Skeletal muscle satellite cell (primary cell): ENCODE data around the gene LIPC.
A peak's percentile ranks its signal among the peaks of the same experiment; 100 is the strongest.

Experiments used
- H3K27me3 ChIP-seq: 2 replicates; pipeline ENCODE4 v1.7.0; 2013; ENCODE audit warnings: low read length; ENCODE audit not compliant: control insufficient read depth, insufficient read depth
- H3K36me3 ChIP-seq: 2 replicates; pipeline ENCODE4 v1.7.0; 2013; ENCODE audit warnings: mild to moderate bottlenecking, control low read depth, low read length; ENCODE audit not compliant: insufficient read depth
- H3K4me1 ChIP-seq: 2 replicates; pipeline ENCODE4 v1.7.0; 2013; ENCODE audit warnings: low read length; ENCODE audit not compliant: control insufficient read depth, insufficient read depth
- H3K4me2 ChIP-seq: 2 replicates; pipeline ENCODE4 v1.7.0; 2013; ENCODE audit warnings: mild to moderate bottlenecking, low read length
- H3K4me3 ChIP-seq: 2 replicates; pipeline ENCODE4 v1.7.0; 2013; ENCODE audit warnings: low read length
- H3K9ac ChIP-seq: 2 replicates; pipeline ENCODE4 v1.7.0; 2013; ENCODE audit warnings: mild to moderate bottlenecking, low read depth, low read length, moderate library complexity
- H3K9me3 ChIP-seq: replicated peaks from 2 replicates; pipeline ENCODE4 v1.7.0; 2013; ENCODE audit warnings: mild to moderate bottlenecking, control low read depth, low read length

LIPC gene

GRCh38 chr15:58547628-58548307, 116.0 kb downstream of the LIPC start:
- Histone ChIP-seq H3K9me3 (no peaks in the 10 kb centered on the region), H3K36me3 (no peaks in the 10 kb centered on the region), H3K27me3 (no peaks in the 10 kb centered on the region), H3K4me2 (peak overlapping the region; percentile 2), H3K9ac (no peak overlapping the region), H3K4me3 (no peak overlapping the region), H3K4me1 (peaks cover 52% of the 10 kb centered on the region)

GRCh38 chr15:58548308-58549012, 116.7 kb downstream of the LIPC start:
- H3K27me3 ChIP-seq = no peaks in the 10 kb centered on the region
- no peak overlapping the region for H3K9ac ChIP-seq
- H3K4me2 ChIP-seq = no peak overlapping the region
- peaks cover 52% of the 10 kb centered on the region for H3K4me1 ChIP-seq
- H3K36me3 ChIP-seq = no peaks in the 10 kb centered on the region
- no peak overlapping the region for H3K4me3 ChIP-seq
- no peaks in the 10 kb centered on the region for H3K9me3 ChIP-seq

GRCh38 chr15:58549013-58549784, 117.4 kb downstream of the LIPC start:
- H3K36me3 ChIP-seq = no peaks in the 10 kb centered on the region
- H3K4me3 ChIP-seq = no peak overlapping the region
- no peak overlapping the region for H3K4me2 ChIP-seq
- H3K27me3 ChIP-seq = no peaks in the 10 kb centered on the region
- H3K9me3 ChIP-seq = no peaks in the 10 kb centered on the region
- no peak overlapping the region for H3K9ac ChIP-seq
- peaks cover 52% of the 10 kb centered on the region for H3K4me1 ChIP-seq

- Histone ChIP-seq H3K4me1 (peaks cover 52% of the 10 kb centered on the region), H3K27me3 (peaks cover under 1% of the 10 kb centered on the region), H3K9ac (no peak overlapping the region), H3K4me3 (no peak overlapping the region), H3K36me3 (no peaks in the 10 kb centered on the region), H3K9me3 (no peaks in the 10 kb centered on the region), H3K4me2 (no peak overlapping the region)
Observed at GRCh38 chr15:58549785-58550074, 117.9 kb downstream of the LIPC start.

GRCh38 chr15:58551084-58551763, 119.4 kb downstream of the LIPC start:
- Histone ChIP-seq H3K4me1 (peaks cover 48% of the 10 kb centered on the region), H3K4me2 (peak overlapping the region; percentile 82), H3K27me3 (peaks cover 15% of the 10 kb centered on the region), H3K9ac (peak overlapping the region; percentile 77), H3K4me3 (no peak overlapping the region), H3K36me3 (no peaks in the 10 kb centered on the region), H3K9me3 (no peaks in the 10 kb centered on the region)

- H3K27me3 ChIP-seq = peaks cover 15% of the 10 kb centered on the region
- H3K4me2 ChIP-seq = peak overlapping the region; percentile 82
- peak overlapping the region; percentile 54 for H3K4me3 ChIP-seq
- no peaks in the 10 kb centered on the region for H3K9me3 ChIP-seq
- H3K4me1 ChIP-seq = peaks cover 41% of the 10 kb centered on the region
- no peaks in the 10 kb centered on the region for H3K36me3 ChIP-seq
- peak overlapping the region; percentile 77 for H3K9ac ChIP-seq
Observed at GRCh38 chr15:58551764-58552504, 120.1 kb downstream of the LIPC start.

- Histone ChIP-seq H3K4me2 (peak overlapping the region; percentile 82), H3K27me3 (peaks cover 15% of the 10 kb centered on the region), H3K4me3 (no peak overlapping the region), H3K9me3 (no peaks in the 10 kb centered on the region), H3K36me3 (no peaks in the 10 kb centered on the region), H3K4me1 (peaks cover 34% of the 10 kb centered on the region), H3K9ac (peak overlapping the region; percentile 77)
Observed at GRCh38 chr15:58552505-58553364, 120.9 kb downstream of the LIPC start.

- Histone ChIP-seq H3K27me3 (peaks cover 15% of the 10 kb centered on the region), H3K9ac (no peak overlapping the region), H3K9me3 (no peaks in the 10 kb centered on the region), H3K36me3 (no peaks in the 10 kb centered on the region), H3K4me1 (peaks cover 27% of the 10 kb centered on the region), H3K4me2 (no peak overlapping the region), H3K4me3 (no peak overlapping the region)
Observed at GRCh38 chr15:58553365-58553918, 121.7 kb downstream of the LIPC start.

- Histone ChIP-seq H3K9ac (no peak overlapping the region), H3K36me3 (no peaks in the 10 kb centered on the region), H3K27me3 (peaks cover 15% of the 10 kb centered on the region), H3K4me1 (peaks cover 17% of the 10 kb centered on the region), H3K4me3 (no peak overlapping the region), H3K9me3 (no peaks in the 10 kb centered on the region), H3K4me2 (no peak overlapping the region)
Observed at GRCh38 chr15:58554758-58555157, 123.0 kb downstream of the LIPC start.
